Hepatocyte (in vitro differentiated cells): ENCODE results near the gene PLEKHA4. TPM values are rescaled to one million over a fixed set of nuclear protein-coding genes. Genes with fewer than 3 reads are reported as not detected.
A peak's percentile ranks its signal among the peaks of the same experiment; 100 is the strongest.

Experiments used
- DNase-seq: peaks from one replicate; pipeline ENCODE4 v3.0.0-alpha.2; 2016; ENCODE audit warnings: low spot score
- H2AFZ ChIP-seq: fragments of 200-600 bp; sonication (generic); 2 replicates; pipeline ENCODE4 v1.6.0; 2016; ENCODE audit warnings: antibody characterized with exemption, mild to moderate bottlenecking
- H3K27ac ChIP-seq: fragments of 200-600 bp; sonication (generic); 2 replicates; pipeline ENCODE4 v1.5.1; 2016; ENCODE audit warnings: mild to moderate bottlenecking
- H3K27me3 ChIP-seq: fragments of 200-600 bp; sonication (generic); 2 replicates; pipeline ENCODE4 v1.6.1; 2016
- H3K36me3 ChIP-seq: fragments of 200-600 bp; sonication (generic); replicated peaks from 2 replicates; pipeline ENCODE4 v1.5.1; 2016; ENCODE audit warnings: low read depth; ENCODE audit not compliant: insufficient read depth
- H3K4me1 ChIP-seq: fragments of 200-600 bp; sonication (generic); 2 replicates; pipeline ENCODE4 v1.5.1; 2016; ENCODE audit warnings: mild to moderate bottlenecking, moderate library complexity; ENCODE audit not compliant: insufficient read depth
- H3K4me2 ChIP-seq: fragments of 200-600 bp; sonication (generic); 2 replicates; pipeline ENCODE4 v1.6.0; 2016
- H3K4me3 ChIP-seq: fragments of 200-600 bp; sonication (generic); 2 replicates; pipeline ENCODE4 v1.5.1; 2016; ENCODE audit warnings: mild to moderate bottlenecking
- H3K79me2 ChIP-seq: fragments of 200-600 bp; sonication (generic); 2 replicates; pipeline ENCODE4 v1.6.0; 2017; ENCODE audit warnings: mild to moderate bottlenecking
- H3K9me2 ChIP-seq: fragments of 200-600 bp; sonication (generic); replicated peaks from 2 replicates; pipeline ENCODE4 v1.6.0; 2017; ENCODE audit warnings: mild to moderate bottlenecking; ENCODE audit not compliant: insufficient read depth
- H3K9me3 ChIP-seq: fragments of 200-600 bp; sonication (generic); 2 replicates; pipeline ENCODE4 v1.5.1; 2016; ENCODE audit warnings: low read depth, mild to moderate bottlenecking
- H4K20me1 ChIP-seq: fragments of 200-600 bp; sonication (generic); 2 replicates; pipeline ENCODE4 v1.6.0; 2016; ENCODE audit warnings: mild to moderate bottlenecking; ENCODE audit not compliant: insufficient read depth, poor library complexity, severe bottlenecking
- CTCF ChIP-seq: fragments of 200-600 bp; sonication (generic); IDR thresholded peaks from 2 replicates; pipeline ENCODE4 v1.5.1; 2016; ENCODE audit warnings: antibody characterized with exemption, mild to moderate bottlenecking; ENCODE audit not compliant: poor library complexity
- EZH2 ChIP-seq: fragments of 200-600 bp; sonication (generic); IDR thresholded peaks from 2 replicates; pipeline ENCODE4 v1.6.1; 2016; ENCODE audit warnings: antibody characterized with exemption, mild to moderate bottlenecking, borderline replicate concordance
- EZH2phosphoT487 ChIP-seq: fragments of 200-600 bp; sonication (generic); IDR thresholded peaks from one replicate; pipeline ENCODE4 v1.6.1; 2018; ENCODE audit warnings: antibody characterized with exemption, mild to moderate bottlenecking, low read depth, moderate library complexity; ENCODE audit not compliant: unreplicated experiment, severe bottlenecking
- WGBS: methylation state at CpG from one replicate; pipeline ENCODE4 v1.1.6; 2016; ENCODE audit warnings: low lambda C conversion rate; ENCODE audit errors: missing lambda C conversion rate; 5-methylcytosine and 5-hydroxymethylcytosine counted together
- polyA plus RNA-seq: library from polyadenylated mRNA; unstranded; fragments of >200 nt; fragmentation: Nextera tagmentation; extraction: Ambion mirVana; gene quantifications from 2 replicates; pipeline ENCODE4 v1.2.1, GENCODE V29; 2016
- total RNA-seq: library from RNA; depleted of rRNA; stranded (reverse); fragments of >200 nt; gene quantifications from 2 replicates; pipeline ENCODE4 v1.2.3, GENCODE V29; 2014

PLEKHA4 gene
- total and polyA plus RNA-seq, 2 experiments from 2014 or later = 7.3 to 15.1 TPM

- Histone ChIP-seq H3K9me3 (no peaks in the 10 kb centered on the region), H3K9me2 (no peaks in the 10 kb centered on the region), H3K79me2 (no peaks in the 10 kb centered on the region), H2AFZ (no peak overlapping the region), H3K4me3 (no peak overlapping the region), H3K4me1 (no peaks in the 10 kb centered on the region), H3K27me3 (no peaks in the 10 kb centered on the region), H3K4me2 (no peak overlapping the region), H4K20me1 (no peaks in the 10 kb centered on the region), H3K27ac (no peak overlapping the region), H3K36me3 (no peaks in the 10 kb centered on the region)
- TF ChIP-seq EZH2 (no peak), CTCF (no peak), EZH2phosphoT487 (no peak)
- 93% methylated on average over 15 of the region's 15 CpGs for WGBS
- DNase-seq = no peak
These were observed 23.0 kb downstream of the PLEKHA4 start for GRCh38 chr19:48845384-48845783.

- 98% methylated on average over 2 of the region's 2 CpGs for WGBS
- H3K4me1 ChIP-seq = no peaks in the 10 kb centered on the region
- no peak overlapping the region for H3K4me3 ChIP-seq
- no peaks in the 10 kb centered on the region for H3K9me3 ChIP-seq
- H2AFZ ChIP-seq = no peak overlapping the region
- no peaks in the 10 kb centered on the region for H4K20me1 ChIP-seq
- no peaks in the 10 kb centered on the region for H3K9me2 ChIP-seq
- H3K79me2 ChIP-seq = no peaks in the 10 kb centered on the region
- H3K4me2 ChIP-seq = no peak overlapping the region
- DNase-seq = no peak
- H3K36me3 ChIP-seq = no peaks in the 10 kb centered on the region
- TF ChIP-seq CTCF (no peak), EZH2 (no peak), EZH2phosphoT487 (no peak)
- H3K27ac ChIP-seq = no peak overlapping the region
- H3K27me3 ChIP-seq = no peaks in the 10 kb centered on the region
These were observed 23.9 kb downstream of the PLEKHA4 start for GRCh38 chr19:48844472-48844871.

GRCh38 chr19:48842789-48843162, 25.6 kb downstream of the PLEKHA4 start:
- DNase-seq = peak; percentile 76
- Histone ChIP-seq H3K4me3 (no peak overlapping the region), H3K9me2 (no peaks in the 10 kb centered on the region), H3K27me3 (no peaks in the 10 kb centered on the region), H4K20me1 (no peaks in the 10 kb centered on the region), H3K4me1 (no peaks in the 10 kb centered on the region), H3K36me3 (no peaks in the 10 kb centered on the region), H2AFZ (no peak overlapping the region), H3K9me3 (no peaks in the 10 kb centered on the region), H3K27ac (no peak overlapping the region), H3K4me2 (no peak overlapping the region), H3K79me2 (no peaks in the 10 kb centered on the region)
- 50% methylated on average over 2 of the region's 2 CpGs for WGBS
- TF ChIP-seq EZH2 (no peak), CTCF (peak; percentile 82)

GRCh38 chr19:48841571-48841970, 26.8 kb downstream of the PLEKHA4 start:
- no peak for TF ChIP-seq EZH2phosphoT487
- TF ChIP-seq EZH2 = no peak
- TF ChIP-seq CTCF = no peak
- no peak overlapping the region for H2AFZ ChIP-seq
- no peak overlapping the region for H3K4me3 ChIP-seq
- no peak overlapping the region for H3K27ac ChIP-seq
- no peaks in the 10 kb centered on the region for H3K27me3 ChIP-seq
- H4K20me1 ChIP-seq = no peaks in the 10 kb centered on the region
- no peak overlapping the region for H3K4me2 ChIP-seq
- H3K9me2 ChIP-seq = no peaks in the 10 kb centered on the region
- no peak for DNase-seq
- WGBS = 92% methylated on average over 6 of the region's 6 CpGs
- H3K9me3 ChIP-seq = no peaks in the 10 kb centered on the region
- H3K79me2 ChIP-seq = no peaks in the 10 kb centered on the region
- no peaks in the 10 kb centered on the region for H3K36me3 ChIP-seq
- no peaks in the 10 kb centered on the region for H3K4me1 ChIP-seq
